GM12864 (cell line): ENCODE data around the gene TBC1D7.
A peak's percentile ranks its signal among the peaks of the same experiment; 100 is the strongest.

ENCODE experiments used
- DNase-seq: peaks from one replicate; pipeline ENCODE4 v3.0.0-alpha.2; 2011; ENCODE audit warnings: low read depth
- H3K4me3 ChIP-seq: 2 replicates; pipeline ENCODE4 v1.5.1; 2011; ENCODE audit warnings: mild to moderate bottlenecking, low read depth, low read length, control low read depth
- TF ChIP-seq, protein P1 (sequence below): IDR thresholded peaks from 2 replicates; pipeline ENCODE4 v1.5.1; 2011; ENCODE audit warnings: low read depth, mild to moderate bottlenecking, moderate library complexity, low read length, control low read depth, inconsistent platforms; ENCODE audit errors: missing control alignments

TBC1D7 gene

DNA sequence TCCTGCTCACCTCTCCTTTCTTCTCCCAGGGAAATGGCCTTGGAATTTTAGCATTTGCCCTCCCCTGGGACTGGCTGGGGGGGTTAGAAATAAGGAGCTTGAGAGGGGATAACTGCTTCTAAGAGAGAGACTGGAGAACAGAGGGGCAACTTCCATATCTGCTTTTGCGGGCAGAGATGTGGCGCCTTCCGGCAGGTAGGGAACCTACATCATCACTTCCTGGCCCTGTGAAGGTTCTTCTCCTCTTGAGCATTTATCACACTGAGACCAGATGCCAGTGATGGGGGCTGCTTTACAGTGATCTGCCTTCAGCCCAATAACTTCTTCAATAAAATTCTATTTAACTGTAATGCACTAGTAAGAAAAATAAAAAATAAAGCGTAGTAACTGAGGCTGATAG, 48.1 kb downstream of the TBC1D7 start:
- TF ChIP-seq, protein P1, sequence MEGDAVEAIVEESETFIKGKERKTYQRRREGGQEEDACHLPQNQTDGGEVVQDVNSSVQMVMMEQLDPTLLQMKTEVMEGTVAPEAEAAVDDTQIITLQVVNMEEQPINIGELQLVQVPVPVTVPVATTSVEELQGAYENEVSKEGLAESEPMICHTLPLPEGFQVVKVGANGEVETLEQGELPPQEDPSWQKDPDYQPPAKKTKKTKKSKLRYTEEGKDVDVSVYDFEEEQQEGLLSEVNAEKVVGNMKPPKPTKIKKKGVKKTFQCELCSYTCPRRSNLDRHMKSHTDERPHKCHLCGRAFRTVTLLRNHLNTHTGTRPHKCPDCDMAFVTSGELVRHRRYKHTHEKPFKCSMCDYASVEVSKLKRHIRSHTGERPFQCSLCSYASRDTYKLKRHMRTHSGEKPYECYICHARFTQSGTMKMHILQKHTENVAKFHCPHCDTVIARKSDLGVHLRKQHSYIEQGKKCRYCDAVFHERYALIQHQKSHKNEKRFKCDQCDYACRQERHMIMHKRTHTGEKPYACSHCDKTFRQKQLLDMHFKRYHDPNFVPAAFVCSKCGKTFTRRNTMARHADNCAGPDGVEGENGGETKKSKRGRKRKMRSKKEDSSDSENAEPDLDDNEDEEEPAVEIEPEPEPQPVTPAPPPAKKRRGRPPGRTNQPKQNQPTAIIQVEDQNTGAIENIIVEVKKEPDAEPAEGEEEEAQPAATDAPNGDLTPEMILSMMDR: no peak
- DNase-seq: no peak
- no peak overlapping the region for H3K4me3 ChIP-seq

DNA sequence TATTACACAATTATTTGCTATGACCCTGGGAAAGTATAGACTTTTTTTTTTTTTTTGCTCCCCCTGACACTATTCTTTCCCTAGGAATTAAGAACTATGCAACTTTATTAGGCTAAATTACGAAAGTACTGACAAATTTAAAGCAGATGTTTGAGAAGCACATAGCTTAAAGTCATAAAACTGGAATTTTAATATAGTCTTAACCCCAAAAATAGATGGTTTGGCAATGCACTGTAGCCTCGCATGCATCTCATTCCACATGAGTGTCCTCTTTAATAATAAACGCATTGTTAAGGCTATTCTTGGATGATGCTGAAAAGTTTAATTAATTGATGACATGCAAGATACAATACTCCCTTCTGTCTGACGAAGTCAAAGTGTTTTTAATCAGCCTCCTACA, 49.3 kb downstream of the TBC1D7 start:
- no peak for DNase-seq
- no peak overlapping the region for H3K4me3 ChIP-seq
- TF ChIP-seq, protein P1: no peak

DNA sequence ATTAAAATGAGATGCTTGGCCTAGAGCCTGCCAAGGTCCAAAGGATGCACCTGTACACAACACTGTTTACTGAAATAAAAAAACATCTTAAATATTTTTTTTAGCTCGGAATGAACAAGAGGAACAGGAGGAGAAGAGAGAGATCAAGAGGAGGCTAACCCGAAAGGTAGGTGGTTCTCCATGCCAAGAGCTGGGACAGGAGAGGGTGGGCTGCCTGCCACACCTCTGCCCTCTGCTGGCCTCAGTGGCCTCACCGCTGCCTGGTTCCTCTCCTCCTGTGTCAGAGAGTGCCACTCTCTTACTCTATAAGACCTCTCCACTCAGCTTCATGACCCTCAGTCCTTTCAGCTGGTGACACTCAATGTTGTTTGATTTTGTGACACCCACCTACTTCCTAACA, 50.2 kb downstream of the TBC1D7 start:
- DNase-seq: no peak
- H3K4me3 ChIP-seq: no peak overlapping the region
- TF ChIP-seq, protein P1: peak; percentile 60

DNA sequence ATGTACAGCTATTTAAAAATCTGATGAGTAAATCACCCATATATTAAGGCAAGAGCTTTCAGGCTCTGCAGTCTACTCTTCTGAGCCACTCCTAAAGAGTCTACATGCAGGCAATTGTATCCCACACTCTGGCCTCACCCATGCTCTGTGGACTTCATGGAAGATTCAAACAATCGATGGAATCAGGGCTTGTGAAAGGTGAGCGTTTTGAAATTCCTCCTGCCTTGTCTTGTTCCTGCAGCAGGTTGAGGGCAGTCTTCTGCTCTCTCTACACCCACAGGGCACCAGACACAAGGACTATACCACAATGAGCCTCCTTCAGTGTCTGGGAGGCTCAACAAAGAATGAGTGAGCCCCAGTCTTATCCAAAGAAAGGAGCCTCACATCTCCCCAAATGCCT, 51.1 kb downstream of the TBC1D7 start:
- no peak overlapping the region for H3K4me3 ChIP-seq
- TF ChIP-seq, protein P1: no peak
- no peak for DNase-seq

DNA sequence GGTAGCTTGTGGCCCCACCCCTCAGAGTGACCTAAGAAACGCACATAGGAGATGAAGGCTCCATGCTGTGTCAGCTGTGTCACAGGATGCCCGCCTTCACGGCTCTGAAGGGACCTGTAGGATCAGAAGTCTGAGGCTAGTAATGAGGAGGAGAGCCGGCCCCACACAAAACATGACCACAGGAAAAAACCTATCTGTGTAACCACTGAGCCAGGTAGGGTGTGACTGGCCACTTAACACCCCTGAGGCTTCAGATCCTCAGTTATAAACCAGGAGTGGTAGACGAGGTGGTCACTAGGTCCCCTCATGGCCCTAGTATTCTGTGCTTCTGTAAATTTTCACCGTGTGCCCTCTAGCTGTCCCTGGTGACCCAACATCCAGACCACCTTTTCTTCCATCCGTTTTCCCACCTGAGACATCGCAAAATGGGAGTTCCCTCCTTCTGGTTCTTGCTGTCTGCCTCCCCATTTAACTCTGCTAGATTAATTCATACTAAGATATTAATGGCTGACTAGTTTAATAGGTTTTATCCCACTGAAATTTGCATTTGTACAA, 52.8 kb downstream of the TBC1D7 start:
- H3K4me3 ChIP-seq: peak overlapping the region; percentile 76
- TF ChIP-seq, protein P1: no peak
- no peak for DNase-seq

DNA sequence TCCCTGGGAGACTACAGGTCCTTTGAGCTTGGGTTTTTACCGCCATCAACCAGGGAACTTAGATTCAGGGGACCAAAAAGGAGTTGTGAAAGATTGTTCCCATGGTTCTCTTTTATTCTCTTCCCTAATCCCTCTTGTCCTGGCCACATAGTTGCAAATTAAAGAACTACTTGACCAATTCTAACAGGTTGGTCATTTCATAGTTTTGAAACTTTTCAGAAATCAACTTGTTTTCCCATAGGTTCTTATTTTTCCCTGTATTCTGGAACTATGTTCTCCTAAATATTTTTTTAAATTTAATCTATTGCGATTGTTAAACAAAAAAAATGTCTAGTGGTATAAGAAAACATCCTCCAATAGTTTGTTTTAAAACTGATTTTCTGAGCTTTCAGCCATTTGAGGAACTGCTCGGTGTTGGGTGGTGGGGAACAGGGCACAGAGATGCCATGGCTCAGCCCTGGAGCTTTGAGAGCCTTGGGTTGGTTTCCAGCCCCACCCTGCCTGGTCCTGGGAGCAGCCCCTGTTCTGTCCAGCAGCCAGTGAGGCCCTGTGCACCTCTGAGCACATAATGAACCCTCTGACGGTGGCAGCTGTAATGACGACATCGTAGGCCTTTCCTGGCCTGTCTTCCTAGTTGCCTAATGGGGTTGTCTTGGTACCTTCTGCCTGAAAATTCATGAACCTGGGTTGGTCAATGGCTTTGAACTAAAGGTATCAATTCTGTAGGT, 53.5 kb downstream of the TBC1D7 start:
- TF ChIP-seq, protein P1: no peak
- H3K4me3 ChIP-seq: peak overlapping the region; percentile 76
- no peak for DNase-seq
